Measurements from ENCODE around the gene TRPM2. TPM values are rescaled to one million over a fixed set of nuclear protein-coding genes. Genes with fewer than 3 reads are reported as not detected.

The TRPM2 gene
- total and polyA plus RNA-seq, 8 donors: 1.3 to 10.3 (median 2.4) TPM

DNA sequence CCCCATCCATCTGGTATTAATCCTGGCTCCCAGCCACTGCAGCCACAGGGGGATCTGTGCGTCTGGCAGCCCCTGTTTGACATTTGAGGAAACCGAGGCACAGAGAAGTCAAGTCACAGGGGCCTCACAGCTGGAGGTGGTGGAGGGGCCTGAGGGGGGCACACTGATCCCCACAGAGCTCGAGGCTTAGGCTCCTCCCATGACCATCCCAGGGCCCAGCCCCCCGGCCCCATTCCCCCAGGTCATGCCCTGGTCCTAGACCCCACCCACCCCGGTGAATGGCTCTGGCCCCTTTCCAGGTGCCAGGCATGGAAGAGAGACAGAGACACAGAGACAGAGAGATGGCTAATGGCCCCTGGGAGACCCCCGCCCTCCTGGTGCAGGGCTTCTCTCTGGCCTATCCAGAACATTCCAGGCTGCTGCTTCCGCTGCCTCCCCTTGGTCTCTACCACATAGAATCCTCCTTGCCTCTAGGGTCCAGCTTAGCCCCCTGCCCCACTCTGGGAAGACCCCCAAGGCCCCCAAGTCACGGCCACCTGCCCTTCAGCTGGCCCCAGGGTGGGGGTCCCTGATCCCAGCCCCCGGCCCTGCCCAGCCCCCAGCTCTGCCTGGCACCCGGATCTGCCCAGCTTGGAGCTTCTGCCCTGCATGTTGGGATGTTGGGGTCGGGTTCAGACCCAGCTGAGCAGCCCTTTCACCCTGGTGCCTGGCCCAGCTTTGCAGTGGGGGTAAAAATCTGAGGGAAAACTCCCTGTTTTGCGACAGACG is 72.7 kb downstream of the TRPM2 start:
- 69 to 83% (median 81%) methylated on average over 9 to 13 of the region's 13 CpGs for WGBS, 5 donors
- H3K4me3 ChIP-seq: no peak overlapping the region
- no peak overlapping the region for H3K27ac ChIP-seq

DNA sequence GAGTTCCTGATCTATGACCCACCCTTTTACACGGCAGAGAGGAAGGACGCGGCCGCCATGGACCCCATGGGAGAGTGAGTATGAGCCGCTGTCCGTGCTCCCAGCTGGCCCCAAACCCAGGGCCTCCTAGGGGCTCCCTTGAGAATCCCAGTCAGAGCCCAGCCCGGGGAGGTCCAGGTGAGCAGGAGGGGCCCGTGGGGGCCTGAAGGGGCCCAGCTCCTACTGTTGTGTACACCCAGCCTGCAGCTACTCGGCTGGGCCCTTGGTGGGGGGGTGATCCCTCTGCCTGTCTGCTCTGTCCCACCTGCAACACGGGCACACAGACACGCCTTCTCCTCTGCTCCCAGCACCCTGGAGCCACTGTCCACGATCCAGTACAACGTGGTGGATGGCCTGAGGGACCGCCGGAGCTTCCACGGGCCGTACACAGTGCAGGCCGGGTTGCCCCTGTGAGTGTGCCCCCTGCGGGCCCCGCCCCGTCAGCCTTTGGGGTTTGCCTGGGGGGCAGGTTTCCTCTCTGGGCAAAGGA is 73.3 kb downstream of the TRPM2 start:
- no peaks in the 10 kb centered on the region for H3K4me1 ChIP-seq
- H3K27me3 ChIP-seq: peaks cover 0 to 34% (median 0%) of the 10 kb centered on the region in 3 donors
- peaks cover 0 to 16% (median 5%) of the 10 kb centered on the region in 4 donors for H3K9me3 ChIP-seq
- intact Hi-C loops (cut with DNase I; ENCODE audit: low total_unique reads): no loop called here
- no peak overlapping the region for H3K4me3 ChIP-seq
- WGBS, 5 donors: 70 to 85% (median 78%) methylated on average over 16 to 21 of the region's 21 CpGs
- H3K36me3 ChIP-seq: peaks cover 0 to 15% (median 0%) of the 10 kb centered on the region in 4 donors
- no peak for DNase-seq
- H3K27ac ChIP-seq: no peak overlapping the region
- no peak for TF ChIP-seq POLR2A (IDR thresholded peaks at IDR 0.05)
- no peak for TF ChIP-seq POLR2AphosphoS5 (IDR thresholded peaks at IDR 0.05)
- TF ChIP-seq CTCF (IDR thresholded peaks at IDR 0.05): no peak
- no peak for TF ChIP-seq EP300 (IDR thresholded peaks at IDR 0.05)

More for the DNA sequence above, 72.7 kb downstream of the TRPM2 start:
- H3K9me3 ChIP-seq: peaks cover 0 to 16% (median 5%) of the 10 kb centered on the region in 4 donors
- peaks cover 0 to 15% (median 0%) of the 10 kb centered on the region in 4 donors for H3K36me3 ChIP-seq
- intact Hi-C loops (cut with DNase I; ENCODE audit: low total_unique reads): no loop called here
- DNase-seq: no peak
- no peak for TF ChIP-seq POLR2A (IDR thresholded peaks at IDR 0.05)
- no peak for TF ChIP-seq EP300 (IDR thresholded peaks at IDR 0.05)
- TF ChIP-seq POLR2AphosphoS5 (IDR thresholded peaks at IDR 0.05): no peak
- no peak for TF ChIP-seq CTCF (IDR thresholded peaks at IDR 0.05)
- no peaks in the 10 kb centered on the region for H3K4me1 ChIP-seq
- peaks cover 0 to 34% (median 0%) of the 10 kb centered on the region in 3 donors for H3K27me3 ChIP-seq

- intact Hi-C loops (cut with DNase I; ENCODE audit: low total_unique reads): no loop called here
- peaks cover 0 to 34% (median 0%) of the 10 kb centered on the region in 3 donors for H3K27me3 ChIP-seq
- no peak overlapping the region for H3K4me3 ChIP-seq
- TF ChIP-seq EP300 (IDR thresholded peaks at IDR 0.05) (no peak), POLR2A (IDR thresholded peaks at IDR 0.05) (no peak), POLR2AphosphoS5 (IDR thresholded peaks at IDR 0.05) (no peak), CTCF (IDR thresholded peaks at IDR 0.05) (no peak)
- no peaks in the 10 kb centered on the region for H3K4me1 ChIP-seq
- H3K36me3 ChIP-seq: peaks cover 0 to 15% (median 0%) of the 10 kb centered on the region in 4 donors
- H3K9me3 ChIP-seq: peaks cover 0 to 16% (median 5%) of the 10 kb centered on the region in 4 donors
- H3K27ac ChIP-seq: no peak overlapping the region
- DNase-seq: no peak
- 81 to 88% (median 86%) methylated on average over 26 to 28 of the region's 28 CpGs for WGBS, 5 donors
Observed at GRCh38 chr21:44427241-44428120, 74.1 kb downstream of the TRPM2 start.

All from stomach (tissue), 9 donors.